NCI-H446 (cell line): ENCODE data around the gene SCD.

Source experiments
- DNase-seq, 2 experiments: peaks; one replicate each; lab custom pipeline; 2025; lab: John Stamatoyannopoulos, UW

Gene SCD

GRCh38 chr10:100401631-100402328 is 54.7 kb downstream of the SCD start:
- no peak for DNase-seq

GRCh38 chr10:100403734-100404133 is 56.7 kb downstream of the SCD start:
- DNase-seq, result peak; percentile 32 to 65

- no peak for DNase-seq
These were observed 66.1 kb downstream of the SCD start for GRCh38 chr10:100413173-100413572.
